PC-3 (cell line): ENCODE data around the gene REXO2. TPM values are rescaled to one million over a fixed set of nuclear protein-coding genes. Genes with fewer than 3 reads are reported as not detected.
A peak's percentile ranks its signal among the peaks of the same experiment; 100 is the strongest.

Experiments used
- ATAC-seq: fragments of 200-7000 bp; cut with Tn5 transposase; 2 replicates; pipeline ENCODE4 v1.9.1; 2020; ENCODE audit warnings: mild to moderate bottlenecking, moderate library complexity
- BruUV-seq: library from RNA; stranded (reverse); fragments of 400-500 nt; replicated peaks from 2 replicates; lab custom pipeline; 2021; lab: Mats Ljungman, UMichigan
- CTCF ChIA-PET: fragments of 300-600 bp; sonication (Branson Sonifier 250); formaldehyde crosslinking; loops from one replicate; lab custom pipeline; 2022; ENCODE audit warnings: antibody characterized with exemption; lab: Charles Lee
- POLR2A ChIA-PET: fragments of 300-600 bp; sonication (Branson Sonifier 250); formaldehyde crosslinking; loops from one replicate; lab custom pipeline; 2022; ENCODE audit warnings: antibody characterized with exemption; ENCODE audit not compliant: unreplicated experiment; lab: Charles Lee
- DNase-seq: peaks from one replicate; pipeline ENCODE4 v3.0.0-alpha.2; 2015
- H2AFZ ChIP-seq: fragments of 300-600 bp; sonication (generic); 2 replicates; pipeline ENCODE4 v1.6.0; 2016; ENCODE audit warnings: antibody characterized with exemption, low read length
- H3F3A ChIP-seq: fragments of 300-600 bp; sonication (generic); one replicate; pipeline ENCODE4 v1.6.0; 2017; ENCODE audit warnings: antibody characterized with exemption, low read length, control low read depth, mild to moderate bottlenecking; ENCODE audit not compliant: unreplicated experiment
- H3K27ac ChIP-seq: fragments of 300-600 bp; sonication (generic); 2 replicates; pipeline ENCODE4 v1.5.1; 2016; ENCODE audit warnings: mild to moderate bottlenecking, low read length
- H3K27me3 ChIP-seq: fragments of 300-600 bp; sonication (generic); 2 replicates; pipeline ENCODE4 v1.6.1; 2016; ENCODE audit warnings: low read length, mixed read lengths
- H3K36me3 ChIP-seq: fragments of 300-600 bp; sonication (generic); 2 replicates; pipeline ENCODE4 v1.6.1; 2016; ENCODE audit warnings: low read depth, mixed run types, low read length, mixed read lengths
- H3K4me1 ChIP-seq: fragments of 300-600 bp; sonication (generic); 2 replicates; pipeline ENCODE4 v1.5.1; 2016; ENCODE audit warnings: low read length; ENCODE audit not compliant: insufficient read depth
- H3K4me2 ChIP-seq: fragments of 300-600 bp; sonication (generic); 2 replicates; pipeline ENCODE4 v1.6.0; 2016; ENCODE audit warnings: low read length
- H3K4me3 ChIP-seq: fragments of 300-600 bp; sonication (generic); 2 replicates; pipeline ENCODE4 v1.5.1; 2016; ENCODE audit warnings: mild to moderate bottlenecking, low read length, mixed read lengths
- H3K79me2 ChIP-seq: fragments of 300-600 bp; sonication (generic); 2 replicates; pipeline ENCODE4 v1.6.1; 2017; ENCODE audit warnings: low read length, mixed read lengths
- H3K9ac ChIP-seq: fragments of 300-600 bp; sonication (generic); 2 replicates; pipeline ENCODE4 v1.6.0; 2016; ENCODE audit warnings: mild to moderate bottlenecking, low read length
- H3K9me2 ChIP-seq: fragments of 300-600 bp; sonication (generic); replicated peaks from 2 replicates; pipeline ENCODE4 v1.6.1; 2016; ENCODE audit warnings: mixed run types, low read length, mixed read lengths
- H3K9me3 ChIP-seq: fragments of 300-600 bp; sonication (generic); 2 replicates; pipeline ENCODE4 v1.6.1; 2016; ENCODE audit warnings: low read length, mixed read lengths
- H4K20me1 ChIP-seq: fragments of 300-600 bp; sonication (generic); 2 replicates; pipeline ENCODE4 v1.6.1; 2016; ENCODE audit warnings: low read length, mixed read lengths
- EZH2 ChIP-seq: fragments of 300-600 bp; sonication (generic); IDR thresholded peaks from one replicate; pipeline ENCODE4 v1.6.1; 2017; ENCODE audit warnings: antibody characterized with exemption, mild to moderate bottlenecking, low read length; ENCODE audit not compliant: unreplicated experiment
- EZH2phosphoT487 ChIP-seq: fragments of 300-600 bp; sonication (generic); IDR thresholded peaks from 2 replicates; pipeline ENCODE4 v1.6.1; 2018; ENCODE audit warnings: mild to moderate bottlenecking, antibody characterized with exemption, low read length, borderline replicate concordance
- intact Hi-C: fragments of 100-400 bp; cut with micrococcal nuclease; formaldehyde crosslinking; loops from 2 replicates; pipeline ENCODE4 v1.9.0; 2023
- total RNA-seq: library from RNA; depleted of rRNA; stranded (reverse); fragments of >200 nt; gene quantifications from 2 replicates; pipeline ENCODE4 v1.2.3, GENCODE V29; 2014
- TF ChIP-seq, protein P1 (sequence below): fragments of 300-600 bp; sonication (generic); conservative IDR thresholded peaks from 2 replicates; pipeline ENCODE4 v1.5.1; 2017; ENCODE audit warnings: antibody characterized with exemption, low read depth, mild to moderate bottlenecking, low read length

The REXO2 gene
- total RNA-seq, 1 experiment from 2014 or later, result 145 TPM

DNA sequence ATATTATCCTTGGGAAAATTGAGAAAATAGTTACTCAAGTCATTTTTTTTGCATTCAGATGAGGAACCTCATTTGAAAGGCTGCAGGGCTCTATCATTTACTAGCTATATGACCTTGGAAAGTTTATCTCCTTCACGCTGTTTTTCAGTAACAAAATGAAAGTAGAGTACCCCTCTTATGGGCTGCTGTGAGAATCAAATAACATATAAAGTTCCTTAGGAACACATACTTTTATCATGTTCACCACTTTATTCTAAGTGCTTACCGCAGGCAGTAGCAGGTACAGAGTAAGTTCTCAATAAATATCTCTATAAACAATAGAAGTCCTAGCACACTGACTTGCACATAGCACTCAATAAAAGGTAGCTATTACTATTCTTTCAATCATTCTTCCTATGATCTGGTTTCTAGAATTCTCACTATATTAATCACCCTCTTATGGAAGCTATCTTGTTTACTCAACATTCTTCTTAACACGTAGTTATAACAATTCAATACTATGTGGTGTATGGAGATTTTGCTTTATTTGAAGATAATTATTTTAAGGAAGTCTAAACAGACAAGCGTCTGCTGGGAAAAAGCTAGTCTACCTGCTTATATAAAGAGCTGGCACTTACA lies 40.9 kb upstream of the REXO2 start:
- no peak for TF ChIP-seq EZH2phosphoT487
- TF ChIP-seq, protein P1, sequence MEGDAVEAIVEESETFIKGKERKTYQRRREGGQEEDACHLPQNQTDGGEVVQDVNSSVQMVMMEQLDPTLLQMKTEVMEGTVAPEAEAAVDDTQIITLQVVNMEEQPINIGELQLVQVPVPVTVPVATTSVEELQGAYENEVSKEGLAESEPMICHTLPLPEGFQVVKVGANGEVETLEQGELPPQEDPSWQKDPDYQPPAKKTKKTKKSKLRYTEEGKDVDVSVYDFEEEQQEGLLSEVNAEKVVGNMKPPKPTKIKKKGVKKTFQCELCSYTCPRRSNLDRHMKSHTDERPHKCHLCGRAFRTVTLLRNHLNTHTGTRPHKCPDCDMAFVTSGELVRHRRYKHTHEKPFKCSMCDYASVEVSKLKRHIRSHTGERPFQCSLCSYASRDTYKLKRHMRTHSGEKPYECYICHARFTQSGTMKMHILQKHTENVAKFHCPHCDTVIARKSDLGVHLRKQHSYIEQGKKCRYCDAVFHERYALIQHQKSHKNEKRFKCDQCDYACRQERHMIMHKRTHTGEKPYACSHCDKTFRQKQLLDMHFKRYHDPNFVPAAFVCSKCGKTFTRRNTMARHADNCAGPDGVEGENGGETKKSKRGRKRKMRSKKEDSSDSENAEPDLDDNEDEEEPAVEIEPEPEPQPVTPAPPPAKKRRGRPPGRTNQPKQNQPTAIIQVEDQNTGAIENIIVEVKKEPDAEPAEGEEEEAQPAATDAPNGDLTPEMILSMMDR, result no peak
- no peak for TF ChIP-seq EZH2
- intact Hi-C loops, result loop anchor here (2.0 kb wide), 2 partner anchors 110 to 118 kb away; no protein-coding TSS in a partner anchor
- no peaks in the 10 kb centered on the region for H3K27me3 ChIP-seq
- H3K36me3 ChIP-seq, result peaks cover 8% of the 10 kb centered on the region; the same call in 1 of the 2 replicates
- H3K4me1 ChIP-seq, result peaks cover 40% of the 10 kb centered on the region
- peak overlapping the region; percentile 94 for H3K4me3 ChIP-seq
- ChIA-PET POLR2A (no interaction called here), CTCF (interaction anchor here (0.5 to 0.6 kb wide), 2 partner anchors 17 to 50 kb away, joined by 4 to 11 read pairs; no protein-coding TSS in a partner anchor)
- no peaks in the 10 kb centered on the region for H3K9me2 ChIP-seq
- H3K4me2 ChIP-seq, result peak overlapping the region; percentile 80
- DNase-seq (peak; percentile 62), ATAC-seq (peak; percentile 0; the same call in 1 of the 2 replicates)
- H4K20me1 ChIP-seq, result 0 out of 2 replicates have a peak, but pooled peaks cover 7% of the 10 kb centered on the region
- BruUV-seq, result no TSS peak
- H3F3A ChIP-seq, result no peaks in the 10 kb centered on the region
- no peaks in the 10 kb centered on the region for H3K9me3 ChIP-seq
- H3K9ac ChIP-seq, result peak overlapping the region; percentile 98
- peak overlapping the region; percentile 92 for H3K27ac ChIP-seq
- no peak overlapping the region for H2AFZ ChIP-seq
- peaks cover 50% of the 10 kb centered on the region for H3K79me2 ChIP-seq

DNA sequence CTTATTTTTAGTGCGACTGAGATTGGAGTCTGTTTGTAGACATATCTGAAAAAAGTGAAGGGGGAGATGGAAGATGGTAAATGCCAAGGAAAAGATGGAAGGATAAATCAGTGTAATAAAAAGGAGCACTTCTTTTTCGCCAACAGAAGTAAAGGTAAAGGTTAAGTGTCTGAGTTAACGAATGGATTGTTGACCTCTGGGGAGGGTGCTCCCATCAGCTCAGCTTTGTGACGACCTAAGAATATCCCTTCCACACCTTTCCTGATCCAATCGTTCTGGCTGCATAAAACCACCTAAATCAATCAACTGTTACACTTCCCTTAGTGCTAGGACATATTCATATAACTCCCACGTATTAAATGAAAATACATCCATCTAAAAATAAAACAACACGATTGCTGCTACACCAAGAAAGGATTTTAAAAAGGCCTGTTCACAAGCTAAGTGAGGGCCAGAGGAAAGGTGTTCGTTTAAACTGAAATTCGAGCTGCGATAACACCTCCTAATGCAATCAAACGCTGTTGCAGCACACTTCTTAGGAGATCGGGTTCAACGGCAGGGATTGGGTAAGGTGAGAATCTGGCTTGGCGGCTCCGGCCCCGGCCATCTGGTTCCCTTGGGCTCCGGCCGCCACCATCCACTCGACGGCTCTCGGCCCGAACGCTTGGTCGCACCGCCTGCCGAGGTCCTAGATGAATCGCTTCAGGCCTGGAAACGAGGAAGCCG lies 39.6 kb upstream of the REXO2 start:
- 0 out of 2 replicates have a peak, but pooled peaks cover 7% of the 10 kb centered on the region for H4K20me1 ChIP-seq
- peak overlapping the region; percentile 80 for H3K4me2 ChIP-seq
- H3K36me3 ChIP-seq, result peaks cover 14% of the 10 kb centered on the region; the same call in 1 of the 2 replicates
- POLR2A ChIA-PET, result interaction anchor here (0.5 kb wide), 1 partner anchor 12 kb away, joined by 4 read pairs; no protein-coding TSS in a partner anchor
- CTCF ChIA-PET, result no interaction called here
- peak; percentile 38 for ATAC-seq
- H3K79me2 ChIP-seq, result peaks cover 62% of the 10 kb centered on the region
- TF ChIP-seq EZH2phosphoT487 (no peak), EZH2 (no peak)
- TF ChIP-seq, protein P1, result no peak
- H3K4me3 ChIP-seq, result peak overlapping the region; percentile 94
- H3K9me2 ChIP-seq, result no peaks in the 10 kb centered on the region
- H3K4me1 ChIP-seq, result peaks cover 40% of the 10 kb centered on the region
- H3K9me3 ChIP-seq, result no peaks in the 10 kb centered on the region
- TSS peak; percentile 79 for BruUV-seq
- no peaks in the 10 kb centered on the region for H3K27me3 ChIP-seq
- H3K9ac ChIP-seq, result peak overlapping the region; percentile 98
- peak overlapping the region; percentile 92 for H3K27ac ChIP-seq
- peak overlapping the region; percentile 78 for H2AFZ ChIP-seq
- intact Hi-C loops, result loop anchor here (1.0 to 5.0 kb wide), 5 partner anchors 40 to 163 kb away; partner anchors contain the start of gene REXO2
- no peaks in the 10 kb centered on the region for H3F3A ChIP-seq
- DNase-seq, result peak; percentile 37
